SU-DHL-6 (cell line): ENCODE data around the gene NTRK1.
"Not testable (repeated sequence)": the region's sequence is repeated elsewhere in the genome, so short reads cannot be mapped to it uniquely, and the experiment has no call there.

Experiments
- H2AFZ ChIP-seq: fragments of 200-600 bp; sonication (generic); 2 replicates; pipeline ENCODE4 v1.6.1; 2014; ENCODE audit warnings: low read depth, mild to moderate bottlenecking, moderate library complexity, mixed read lengths, antibody characterized with exemption, low read length; ENCODE audit not compliant: severe bottlenecking
- H3F3A ChIP-seq: fragments of 200-600 bp; shearing (Covaris generic); 2 replicates; pipeline ENCODE4 v1.6.0; 2016; ENCODE audit warnings: antibody characterized with exemption, mild to moderate bottlenecking; ENCODE audit not compliant: insufficient read depth
- H3K27ac ChIP-seq: fragments of 200-600 bp; sonication (generic); 2 replicates; pipeline ENCODE4 v1.5.1; 2016; ENCODE audit warnings: low read depth, mild to moderate bottlenecking, low read length, moderate library complexity, mixed read lengths
- H3K27me3 ChIP-seq: fragments of 200-600 bp; sonication (generic), shearing (Covaris generic); 2 replicates; pipeline ENCODE4 v1.6.0; 2014; ENCODE audit warnings: mild to moderate bottlenecking, low read length
- H3K36me3 ChIP-seq: fragments of 200-600 bp; sonication (generic); 2 replicates; pipeline ENCODE4 v1.6.1; 2014; ENCODE audit warnings: mild to moderate bottlenecking, low read length, mixed read lengths
- H3K4me2 ChIP-seq: fragments of 300-600, 200-600 bp; shearing (Covaris generic), sonication (generic); 2 replicates; pipeline ENCODE4 v1.6.0; 2014; ENCODE audit warnings: low read length, low read depth, mild to moderate bottlenecking; ENCODE audit not compliant: poor library complexity, severe bottlenecking
- H3K4me3 ChIP-seq: fragments of 200-600 bp; sonication (generic); 2 replicates; pipeline ENCODE4 v1.5.1; 2014; ENCODE audit warnings: antibody characterized with exemption, low read length, mild to moderate bottlenecking, mixed read lengths; ENCODE audit not compliant: insufficient read depth, poor library complexity, severe bottlenecking
- H3K79me2 ChIP-seq: fragments of 200-600 bp; sonication (generic); 2 replicates; pipeline ENCODE4 v1.6.1; 2014; ENCODE audit warnings: mild to moderate bottlenecking, low read length, moderate library complexity; ENCODE audit not compliant: insufficient read depth
- H3K9ac ChIP-seq: fragments of 200-600 bp; sonication (generic); 2 replicates; pipeline ENCODE4 v1.7.0; 2014; ENCODE audit warnings: mild to moderate bottlenecking, low read length
- H3K9me2 ChIP-seq: fragments of 200-600 bp; sonication (generic); replicated peaks from 2 replicates; pipeline ENCODE4 v1.6.1; 2014; ENCODE audit warnings: low read length; ENCODE audit not compliant: insufficient read depth
- H3K9me3 ChIP-seq: fragments of 200-600 bp; sonication (generic); 2 replicates; pipeline ENCODE4 v1.6.1; 2014; ENCODE audit warnings: low read length, mixed read lengths; ENCODE audit not compliant: insufficient read depth
- H4K20me1 ChIP-seq: fragments of 200-600 bp; sonication (generic); 2 replicates; pipeline ENCODE4 v1.6.1; 2014; ENCODE audit warnings: low read depth, mild to moderate bottlenecking, antibody characterized with exemption, low read length, moderate library complexity, mixed read lengths
- EZH2phosphoT487 ChIP-seq: fragments of 200-600 bp; sonication (generic), shearing (Covaris generic); conservative IDR thresholded peaks from 2 replicates; pipeline ENCODE4 v1.6.1; 2018; ENCODE audit warnings: mild to moderate bottlenecking, antibody characterized with exemption, low read length, moderate library complexity, mixed read lengths
- TF ChIP-seq, protein P1 (sequence below): fragments of 200-600 bp; sonication (generic); IDR thresholded peaks from one replicate; pipeline ENCODE4 v1.5.1; 2017; ENCODE audit warnings: antibody characterized with exemption, mild to moderate bottlenecking, low read length, moderate library complexity; ENCODE audit not compliant: insufficient read depth, poor library complexity, severe bottlenecking

Gene NTRK1

DNA sequence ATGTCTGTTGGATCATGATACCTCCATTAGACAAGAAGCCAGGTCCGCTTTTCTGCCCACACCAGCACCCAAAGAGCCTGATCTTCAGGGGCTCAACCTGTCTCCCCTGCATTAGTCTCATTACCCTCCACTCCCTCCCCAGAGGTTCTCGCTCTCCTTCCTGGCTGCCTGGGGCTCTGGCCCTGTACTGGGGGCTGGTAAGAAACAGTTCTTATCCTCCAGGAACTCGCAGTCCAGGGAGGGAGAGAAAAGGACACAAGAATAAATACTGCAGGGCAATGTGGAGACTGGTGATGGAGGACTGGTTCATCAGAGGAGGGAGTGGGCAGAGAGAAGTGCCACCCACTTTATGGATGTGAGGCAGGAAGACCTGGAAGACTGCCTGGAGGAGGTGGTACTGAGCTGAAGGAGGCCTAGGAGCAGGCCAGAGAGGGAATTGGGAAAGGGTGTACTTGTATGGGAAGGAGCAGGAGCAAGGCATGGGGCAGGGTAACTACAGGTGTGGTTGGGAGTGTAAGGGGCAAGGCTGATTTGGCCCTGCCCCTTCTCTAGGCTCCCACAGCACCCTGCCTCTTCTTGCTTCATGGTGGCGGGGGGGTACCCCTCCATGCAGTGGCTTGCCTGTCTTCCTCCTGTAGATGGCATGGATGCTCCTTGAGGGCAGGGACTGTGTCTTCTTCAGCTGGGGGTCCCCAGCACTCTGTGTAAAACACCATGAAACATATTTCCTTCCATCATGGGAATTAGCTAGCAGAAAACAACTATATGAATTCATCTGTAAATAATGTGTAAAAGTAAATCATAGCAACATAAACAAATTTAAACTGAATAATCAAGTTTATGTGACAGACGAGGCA lies 64.7 kb downstream of the NTRK1 start:
- H3K9ac ChIP-seq = no peak overlapping the region
- no peaks in the 10 kb centered on the region for H3K27me3 ChIP-seq
- no peak overlapping the region for H3K27ac ChIP-seq
- H4K20me1 ChIP-seq = no peaks in the 10 kb centered on the region
- H3K36me3 ChIP-seq = no peaks in the 10 kb centered on the region
- no peak overlapping the region for H3K4me3 ChIP-seq
- H3K9me3 ChIP-seq = no peaks in the 10 kb centered on the region
- H3F3A ChIP-seq = no peaks in the 10 kb centered on the region
- TF ChIP-seq EZH2phosphoT487 = no peak
- TF ChIP-seq, protein P1, sequence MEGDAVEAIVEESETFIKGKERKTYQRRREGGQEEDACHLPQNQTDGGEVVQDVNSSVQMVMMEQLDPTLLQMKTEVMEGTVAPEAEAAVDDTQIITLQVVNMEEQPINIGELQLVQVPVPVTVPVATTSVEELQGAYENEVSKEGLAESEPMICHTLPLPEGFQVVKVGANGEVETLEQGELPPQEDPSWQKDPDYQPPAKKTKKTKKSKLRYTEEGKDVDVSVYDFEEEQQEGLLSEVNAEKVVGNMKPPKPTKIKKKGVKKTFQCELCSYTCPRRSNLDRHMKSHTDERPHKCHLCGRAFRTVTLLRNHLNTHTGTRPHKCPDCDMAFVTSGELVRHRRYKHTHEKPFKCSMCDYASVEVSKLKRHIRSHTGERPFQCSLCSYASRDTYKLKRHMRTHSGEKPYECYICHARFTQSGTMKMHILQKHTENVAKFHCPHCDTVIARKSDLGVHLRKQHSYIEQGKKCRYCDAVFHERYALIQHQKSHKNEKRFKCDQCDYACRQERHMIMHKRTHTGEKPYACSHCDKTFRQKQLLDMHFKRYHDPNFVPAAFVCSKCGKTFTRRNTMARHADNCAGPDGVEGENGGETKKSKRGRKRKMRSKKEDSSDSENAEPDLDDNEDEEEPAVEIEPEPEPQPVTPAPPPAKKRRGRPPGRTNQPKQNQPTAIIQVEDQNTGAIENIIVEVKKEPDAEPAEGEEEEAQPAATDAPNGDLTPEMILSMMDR = no peak
- no peaks in the 10 kb centered on the region for H3K9me2 ChIP-seq
- no peak overlapping the region for H3K4me2 ChIP-seq
- H2AFZ ChIP-seq = no peak overlapping the region
- H3K79me2 ChIP-seq = no peaks in the 10 kb centered on the region

DNA sequence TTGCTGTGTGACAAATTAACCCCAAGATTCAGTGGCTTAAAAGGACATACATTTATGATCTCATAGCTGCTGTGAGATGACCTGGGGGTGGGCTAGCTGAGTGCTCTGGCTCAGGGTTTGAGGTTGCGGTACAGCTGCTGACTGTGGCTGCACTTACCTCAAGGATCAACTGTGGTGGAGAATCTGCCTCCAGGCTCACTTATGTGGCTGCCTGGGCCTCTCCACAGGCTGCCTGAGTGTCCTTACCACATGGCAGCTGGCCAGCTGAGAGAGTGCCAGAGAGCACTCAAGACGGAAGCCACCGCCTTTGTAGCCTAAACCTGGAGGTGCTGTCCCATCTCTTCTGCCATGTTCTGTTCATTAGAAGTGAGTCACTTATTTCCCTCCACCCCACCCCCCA lies 65.5 kb downstream of the NTRK1 start:
- H2AFZ ChIP-seq = no peak overlapping the region
- no peaks in the 10 kb centered on the region for H3K9me2 ChIP-seq
- no peak overlapping the region for H3K4me2 ChIP-seq
- H3K9me3 ChIP-seq = no peaks in the 10 kb centered on the region
- H3K79me2 ChIP-seq = no peaks in the 10 kb centered on the region
- no peaks in the 10 kb centered on the region for H3F3A ChIP-seq
- no peak overlapping the region for H3K9ac ChIP-seq
- no peak overlapping the region for H3K27ac ChIP-seq
- TF ChIP-seq EZH2phosphoT487 = no peak
- TF ChIP-seq, protein P1 = no peak
- no peaks in the 10 kb centered on the region for H3K36me3 ChIP-seq
- no peaks in the 10 kb centered on the region for H3K27me3 ChIP-seq
- H3K4me3 ChIP-seq = no peak overlapping the region
- H4K20me1 ChIP-seq = no peaks in the 10 kb centered on the region

DNA sequence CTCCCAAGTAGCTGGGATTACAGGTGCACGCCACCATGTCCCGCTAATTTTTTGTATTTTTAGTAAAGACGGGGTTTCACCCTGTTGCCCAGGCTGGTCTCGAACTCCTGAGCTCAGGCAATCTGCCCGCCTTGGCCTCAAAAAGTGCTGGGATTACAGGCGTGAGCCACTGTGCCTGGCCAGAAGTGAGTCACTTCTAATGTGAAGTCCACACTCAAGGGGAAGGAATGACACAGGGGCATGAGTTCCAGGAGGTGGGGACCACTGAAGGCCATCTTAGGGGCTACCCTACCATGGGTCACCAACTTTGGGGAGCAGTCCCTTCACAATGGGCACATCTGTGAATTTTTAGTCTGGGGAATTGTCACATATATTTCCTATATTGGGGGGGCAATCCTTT lies 66.0 kb downstream of the NTRK1 start:
- not testable (repeated sequence) for H3K36me3 ChIP-seq

DNA sequence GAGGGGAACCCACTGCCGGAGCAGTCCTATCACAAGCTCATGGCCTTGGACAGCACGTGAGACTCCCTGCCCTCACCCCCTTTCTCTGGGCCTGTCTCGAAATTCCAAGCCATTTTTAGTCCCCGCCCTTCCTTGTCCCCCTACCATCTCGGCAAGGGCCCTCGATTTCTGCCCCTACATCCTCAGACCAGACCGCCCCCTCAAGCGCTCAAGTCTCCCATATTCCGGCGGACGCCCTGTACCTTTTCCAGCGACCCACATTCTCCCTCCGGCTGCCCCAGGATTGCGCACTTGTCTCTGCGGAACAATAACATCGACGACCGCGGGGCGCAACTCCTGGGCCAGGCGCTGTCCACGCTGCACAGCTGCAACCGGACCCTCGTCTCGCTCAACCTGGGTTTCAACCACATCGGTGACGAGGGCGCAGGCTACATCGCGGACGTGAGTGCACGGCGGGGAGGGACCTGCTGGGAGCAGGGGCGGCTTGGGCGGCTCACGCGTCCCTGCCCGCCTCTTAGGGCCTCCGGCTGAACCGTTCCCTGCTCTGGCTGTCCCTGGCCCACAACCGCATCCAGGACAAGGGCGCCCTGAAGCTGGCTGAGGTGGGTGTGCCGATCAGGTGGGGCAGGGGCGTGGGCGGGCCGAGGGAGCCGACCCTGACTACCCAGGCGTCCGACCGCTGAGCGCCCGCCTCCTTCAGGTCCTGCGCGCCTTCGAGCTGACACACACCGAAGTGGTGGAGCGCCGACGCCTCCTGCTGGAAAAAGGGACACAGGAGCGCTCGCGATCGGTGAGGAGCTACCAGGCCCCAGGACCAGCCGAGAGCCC lies 66.8 kb downstream of the NTRK1 start:
- no peaks in the 10 kb centered on the region for H3K9me3 ChIP-seq
- no peak overlapping the region for H3K4me3 ChIP-seq
- no peaks in the 10 kb centered on the region for H3K27me3 ChIP-seq
- no peak overlapping the region for H3K4me2 ChIP-seq
- H3K27ac ChIP-seq = no peak overlapping the region
- H3K79me2 ChIP-seq = no peaks in the 10 kb centered on the region
- H3K36me3 ChIP-seq = no peaks in the 10 kb centered on the region
- H3F3A ChIP-seq = no peaks in the 10 kb centered on the region
- no peaks in the 10 kb centered on the region for H4K20me1 ChIP-seq
- H3K9me2 ChIP-seq = no peaks in the 10 kb centered on the region
- H2AFZ ChIP-seq = no peak overlapping the region
- no peak overlapping the region for H3K9ac ChIP-seq
- TF ChIP-seq, protein P1 = no peak
- no peak for TF ChIP-seq EZH2phosphoT487

More for the DNA sequence above, 66.0 kb downstream of the NTRK1 start:
- not testable (repeated sequence) for H2AFZ ChIP-seq, H3K4me3 ChIP-seq, H3K9ac ChIP-seq, H3K4me2 ChIP-seq, H3K27ac ChIP-seq, H3K9me2 ChIP-seq, H3F3A ChIP-seq, H4K20me1 ChIP-seq, H3K27me3 ChIP-seq, H3K79me2 ChIP-seq, H3K9me3 ChIP-seq
